Trophoblast cell (in vitro differentiated cells and primary cell): ENCODE results near the gene TMEM9.

Experiments used
- DNase-seq, 2 donors: peaks; one replicate each; pipeline ENCODE4 v3.0.0-alpha.2; 2016
- H2AFZ ChIP-seq: 2 replicates; pipeline ENCODE4 v1.6.1; 2013; ENCODE audit warnings: low read length, moderate library complexity, mild to moderate bottlenecking; ENCODE audit not compliant: insufficient read depth, poor library complexity
- H2AK5ac ChIP-seq: 2 replicates; pipeline ENCODE4 v1.6.1; 2013; ENCODE audit warnings: mild to moderate bottlenecking, low read length
- H2BK120ac ChIP-seq: 2 replicates; pipeline ENCODE4 v1.6.1; 2013; ENCODE audit warnings: low read length, mild to moderate bottlenecking, moderate library complexity; ENCODE audit not compliant: insufficient read depth, poor library complexity
- H2BK12ac ChIP-seq: 2 replicates; pipeline ENCODE4 v1.6.1; 2013; ENCODE audit warnings: mild to moderate bottlenecking, low read length, moderate library complexity
- H2BK5ac ChIP-seq: 2 replicates; pipeline ENCODE4 v1.6.1; 2013; ENCODE audit warnings: low read length, low read depth, moderate library complexity, mild to moderate bottlenecking; ENCODE audit not compliant: poor library complexity
- H3K14ac ChIP-seq: 2 replicates; pipeline ENCODE4 v1.6.1; 2013; ENCODE audit warnings: mild to moderate bottlenecking, low read length
- H3K18ac ChIP-seq: 2 replicates; pipeline ENCODE4 v1.6.1; 2013; ENCODE audit warnings: mild to moderate bottlenecking, low read length
- H3K23ac ChIP-seq: 2 replicates; pipeline ENCODE4 v1.6.1; 2013; ENCODE audit warnings: low read length
- H3K27ac ChIP-seq: 2 replicates; pipeline ENCODE4 v1.5.1; 2013; ENCODE audit warnings: low read depth, mild to moderate bottlenecking, inconsistent platforms, low read length, moderate library complexity
- H3K27me3 ChIP-seq: 2 replicates; pipeline ENCODE4 v1.6.1; 2013; ENCODE audit warnings: inconsistent platforms, mild to moderate bottlenecking, low read length, moderate library complexity; ENCODE audit not compliant: insufficient read depth
- H3K36me3 ChIP-seq, 2 experiments: 1 replicate in 1 of 2; 2 replicates in 1 of 2; pipeline ENCODE4 v1.6.1; 2013; ENCODE audit warnings: low read length in 2 of 2, mild to moderate bottlenecking in 2 of 2, moderate library complexity in 1 of 2; ENCODE audit not compliant: insufficient read depth in 2 of 2, control insufficient read depth in 1 of 2
- H3K4ac ChIP-seq: 2 replicates; pipeline ENCODE4 v1.6.1; 2013; ENCODE audit warnings: low read depth, mild to moderate bottlenecking, low read length, moderate library complexity
- H3K4me1 ChIP-seq, 2 experiments: 1 replicate in 1 of 2; 2 replicates in 1 of 2; pipeline ENCODE4 v1.6.1; 2013; ENCODE audit warnings: low read length in 2 of 2, mild to moderate bottlenecking in 2 of 2, moderate library complexity in 1 of 2; ENCODE audit not compliant: insufficient read depth in 2 of 2, control insufficient read depth in 1 of 2
- H3K4me2 ChIP-seq: 2 replicates; pipeline ENCODE4 v1.6.1; 2013; ENCODE audit warnings: inconsistent platforms, mild to moderate bottlenecking, low read length, moderate library complexity
- H3K4me3 ChIP-seq: 2 replicates; pipeline ENCODE4 v1.5.1; 2013; ENCODE audit warnings: mild to moderate bottlenecking, low read depth, low read length, inconsistent platforms
- H3K79me1 ChIP-seq: one replicate; pipeline ENCODE4 v1.6.1; 2013; ENCODE audit warnings: low read length
- H3K79me2 ChIP-seq: 2 replicates; pipeline ENCODE4 v1.6.1; 2013; ENCODE audit warnings: low read length, mild to moderate bottlenecking; ENCODE audit not compliant: control insufficient read depth, insufficient read depth, poor library complexity
- H3K9ac ChIP-seq: 2 replicates; pipeline ENCODE4 v1.6.1; 2013; ENCODE audit warnings: mild to moderate bottlenecking, low read length
- H3K9me3 ChIP-seq: 2 replicates; pipeline ENCODE4 v1.6.1; 2013; ENCODE audit warnings: low read depth, mild to moderate bottlenecking, control low read depth, inconsistent platforms, low read length; ENCODE audit not compliant: insufficient read depth
- H4K12ac ChIP-seq: 2 replicates; pipeline ENCODE4 v1.6.1; 2013; ENCODE audit warnings: low read depth, mild to moderate bottlenecking, low read length, moderate library complexity
- H4K8ac ChIP-seq: 2 replicates; pipeline ENCODE4 v1.6.1; 2013; ENCODE audit warnings: low read depth, mild to moderate bottlenecking, low read length, moderate library complexity
- H4K91ac ChIP-seq: one replicate; pipeline ENCODE4 v1.6.1; 2013; ENCODE audit warnings: low read depth, mild to moderate bottlenecking, low read length, moderate library complexity
- whole genome bisulfite sequencing: extraction: QIAGEN DNeasy Blood & Tissue Kit; methylation state at CpG from one replicate; pipeline ENCODE4 v1.1.7; 2013; ENCODE audit warnings: missing lambda C conversion rate; ENCODE audit not compliant: insufficient read length, insufficient coverage; ENCODE audit errors: extremely low coverage; 5-methylcytosine and 5-hydroxymethylcytosine counted together

The TMEM9 gene

GRCh38 chr1:201137579-201138310 lies 16.5 kb downstream of the TMEM9 start:
- Histone ChIP-seq H3K27me3 (no peaks in the 10 kb centered on the region), H2BK12ac (no peak overlapping the region), H4K8ac (no peak overlapping the region), H3K36me3 (peaks cover 69 to 78% of the 10 kb centered on the region in 2 experiments), H4K91ac (no peak overlapping the region), H3K14ac (no peak overlapping the region), H2AK5ac (no peak overlapping the region), H3K4me3 (no peak overlapping the region), H2BK5ac (no peak overlapping the region), H3K4me2 (no peak overlapping the region), H3K4ac (no peak overlapping the region), H2BK120ac (no peak overlapping the region), H3K9ac (no peak overlapping the region), H3K79me1 (no peaks in the 10 kb centered on the region), H3K9me3 (peaks cover 2% of the 10 kb centered on the region), H4K12ac (no peak overlapping the region), H3K27ac (no peak overlapping the region), H3K4me1 (peaks cover 0 to 3% of the 10 kb centered on the region in 2 experiments), H3K18ac (no peak overlapping the region), H3K23ac (no peak overlapping the region), H3K79me2 (no peaks in the 10 kb centered on the region), H2AFZ (no peak overlapping the region)
- WGBS: no CpG with 5 or more reads among the region's 6 CpGs
- peak in 1 of 2 donors; percentile 3 for DNase-seq

- Histone ChIP-seq H3K79me1 (no peaks in the 10 kb centered on the region), H3K4me3 (no peak overlapping the region), H4K91ac (no peak overlapping the region), H3K9me3 (peaks cover 2% of the 10 kb centered on the region), H3K36me3 (peaks cover 65 to 72% of the 10 kb centered on the region in 2 experiments), H4K12ac (no peak overlapping the region), H2AFZ (no peak overlapping the region), H2BK12ac (no peak overlapping the region), H3K4me1 (peaks cover 0 to 3% of the 10 kb centered on the region in 2 experiments), H3K23ac (no peak overlapping the region), H2BK120ac (no peak overlapping the region), H3K9ac (no peak overlapping the region), H3K27ac (no peak overlapping the region), H3K4me2 (no peak overlapping the region), H3K79me2 (no peaks in the 10 kb centered on the region), H3K4ac (no peak overlapping the region), H4K8ac (no peak overlapping the region), H2BK5ac (no peak overlapping the region), H2AK5ac (no peak overlapping the region), H3K14ac (no peak overlapping the region), H3K27me3 (no peaks in the 10 kb centered on the region), H3K18ac (no peak overlapping the region)
- no peak for DNase-seq
- no CpG with 5 or more reads among the region's 7 CpGs for WGBS
Observed at GRCh38 chr1:201137024-201137392, 17.3 kb downstream of the TMEM9 start.

GRCh38 chr1:201136355-201137023 lies 17.8 kb downstream of the TMEM9 start:
- H4K8ac ChIP-seq: no peak overlapping the region
- H3K18ac ChIP-seq: no peak overlapping the region
- no peaks in the 10 kb centered on the region for H3K79me1 ChIP-seq
- H4K91ac ChIP-seq: no peak overlapping the region
- H2AFZ ChIP-seq: no peak overlapping the region
- no peak overlapping the region for H2BK12ac ChIP-seq
- H2BK120ac ChIP-seq: no peak overlapping the region
- H2AK5ac ChIP-seq: no peak overlapping the region
- H3K4me2 ChIP-seq: no peak overlapping the region
- H3K4me3 ChIP-seq: no peak overlapping the region
- no peak overlapping the region for H3K9ac ChIP-seq
- no peak overlapping the region for H4K12ac ChIP-seq
- H3K4ac ChIP-seq: no peak overlapping the region
- no peaks in the 10 kb centered on the region for H3K27me3 ChIP-seq
- no peak overlapping the region for H3K14ac ChIP-seq
- H3K27ac ChIP-seq: no peak overlapping the region
- no CpG with 5 or more reads among the region's 8 CpGs for WGBS
- no peak for DNase-seq
- peaks cover 60 to 66% of the 10 kb centered on the region in 2 experiments for H3K36me3 ChIP-seq
- H3K79me2 ChIP-seq: no peaks in the 10 kb centered on the region
- H3K4me1 ChIP-seq: peaks cover 0 to 3% of the 10 kb centered on the region in 2 experiments
- no peak overlapping the region for H2BK5ac ChIP-seq
- no peak overlapping the region for H3K23ac ChIP-seq
- H3K9me3 ChIP-seq: peaks cover 2% of the 10 kb centered on the region

GRCh38 chr1:201134405-201134804 lies 19.9 kb downstream of the TMEM9 start:
- WGBS: no CpG with 5 or more reads among the region's 6 CpGs
- no peak overlapping the region for H3K27ac ChIP-seq
- H2AK5ac ChIP-seq: no peak overlapping the region
- H3K14ac ChIP-seq: no peak overlapping the region
- H3K23ac ChIP-seq: no peak overlapping the region
- H4K12ac ChIP-seq: no peak overlapping the region
- no peak overlapping the region for H2BK120ac ChIP-seq
- peaks cover 2% of the 10 kb centered on the region for H3K9me3 ChIP-seq
- no peak overlapping the region for H4K8ac ChIP-seq
- no peak overlapping the region for H3K4ac ChIP-seq
- no peak overlapping the region for H3K4me2 ChIP-seq
- no peak overlapping the region for H3K9ac ChIP-seq
- peaks cover 0 to 3% of the 10 kb centered on the region in 2 experiments for H3K4me1 ChIP-seq
- H3K4me3 ChIP-seq: no peak overlapping the region
- no peak overlapping the region for H4K91ac ChIP-seq
- no peaks in the 10 kb centered on the region for H3K79me1 ChIP-seq
- H3K36me3 ChIP-seq: peaks cover 40 to 49% of the 10 kb centered on the region in 2 experiments
- H2BK12ac ChIP-seq: no peak overlapping the region
- no peak for DNase-seq
- H2BK5ac ChIP-seq: no peak overlapping the region
- H2AFZ ChIP-seq: no peak overlapping the region
- no peak overlapping the region for H3K18ac ChIP-seq
- no peaks in the 10 kb centered on the region for H3K79me2 ChIP-seq
- no peaks in the 10 kb centered on the region for H3K27me3 ChIP-seq
